ENCODE results near the gene ERBB4.

ERBB4 gene

GRCh38 chr2:212034841-212035585 is 503.6 kb downstream of the ERBB4 start:
- TF ChIP-seq POLR2A (IDR thresholded peaks at IDR 0.05; ENCODE audit: low read depth, low read length) (no peak), POU2F2 (IDR thresholded peaks at IDR 0.05; ENCODE audit: low read depth, low read length) (no peak)
- DNase-seq (ENCODE audit: insufficient read length, low spot score) (no peak), FAIRE-seq (no peak)

- FAIRE-seq (no peak), DNase-seq (ENCODE audit: insufficient read length, low spot score) (no peak)
- TF ChIP-seq TAF1 (IDR thresholded peaks at IDR 0.05; ENCODE audit: low read depth, low read length), result no peak
- TF ChIP-seq POU2F2 (IDR thresholded peaks at IDR 0.05; ENCODE audit: low read depth, low read length), result no peak
- TF ChIP-seq PAX5 (IDR thresholded peaks at IDR 0.05; ENCODE audit: insufficient read depth, low read length, severe bottlenecking), result no peak
- TF ChIP-seq SPI1 (IDR thresholded peaks at IDR 0.05; ENCODE audit: low read depth, low read length), result no peak
- no peak for TF ChIP-seq POLR2AphosphoS5 (IDR thresholded peaks at IDR 0.05; ENCODE audit: low read depth, low read length)
- no peak for TF ChIP-seq POLR2A (IDR thresholded peaks at IDR 0.05; ENCODE audit: low read depth, low read length)
These were observed 504.7 kb downstream of the ERBB4 start for GRCh38 chr2:212033888-212034287.

- TF ChIP-seq SPI1 (IDR thresholded peaks at IDR 0.05; ENCODE audit: low read depth, low read length), result no peak
- FAIRE-seq, result no peak
- DNase-seq (ENCODE audit: insufficient read length, low spot score), result no peak
These were observed 505.9 kb downstream of the ERBB4 start for GRCh38 chr2:212032536-212033219.

GRCh38 chr2:212032032-212032431 is 506.6 kb downstream of the ERBB4 start:
- no peak for DNase-seq (ENCODE audit: insufficient read length, low spot score)
- FAIRE-seq, result no peak

GRCh38 chr2:212030709-212031108 is 507.9 kb downstream of the ERBB4 start:
- DNase-seq (ENCODE audit: insufficient read length, low spot score) (no peak), FAIRE-seq (no peak)
- TF ChIP-seq TAF1 (IDR thresholded peaks at IDR 0.05; ENCODE audit: low read depth, low read length) (no peak), POLR2AphosphoS5 (IDR thresholded peaks at IDR 0.05; ENCODE audit: low read depth, low read length) (no peak), POLR2A (IDR thresholded peaks at IDR 0.05; ENCODE audit: low read depth, low read length) (no peak), PAX5 (IDR thresholded peaks at IDR 0.05; ENCODE audit: insufficient read depth, low read length, severe bottlenecking) (no peak), SPI1 (IDR thresholded peaks at IDR 0.05; ENCODE audit: low read depth, low read length) (no peak), POU2F2 (IDR thresholded peaks at IDR 0.05; ENCODE audit: low read depth, low read length) (no peak)

More at GRCh38 chr2:212032032-212032431, 506.6 kb downstream of the ERBB4 start:
- TF ChIP-seq TAF1 (IDR thresholded peaks at IDR 0.05; ENCODE audit: low read depth, low read length) (no peak), PAX5 (IDR thresholded peaks at IDR 0.05; ENCODE audit: insufficient read depth, low read length, severe bottlenecking) (no peak), SPI1 (IDR thresholded peaks at IDR 0.05; ENCODE audit: low read depth, low read length) (no peak), POLR2AphosphoS5 (IDR thresholded peaks at IDR 0.05; ENCODE audit: low read depth, low read length) (no peak), POLR2A (IDR thresholded peaks at IDR 0.05; ENCODE audit: low read depth, low read length) (no peak), POU2F2 (IDR thresholded peaks at IDR 0.05; ENCODE audit: low read depth, low read length) (no peak)

GRCh38 chr2:212028798-212029394 is 509.7 kb downstream of the ERBB4 start:
- TF ChIP-seq PAX5 (IDR thresholded peaks at IDR 0.05; ENCODE audit: insufficient read depth, low read length, severe bottlenecking), result no peak
- FAIRE-seq (no peak), DNase-seq (ENCODE audit: insufficient read length, low spot score) (no peak)

GRCh38 chr2:212027681-212028628 is 510.6 kb downstream of the ERBB4 start:
- TF ChIP-seq SPI1 (IDR thresholded peaks at IDR 0.05; ENCODE audit: low read depth, low read length) (no peak), POLR2AphosphoS5 (IDR thresholded peaks at IDR 0.05; ENCODE audit: low read depth, low read length) (no peak), POU2F2 (IDR thresholded peaks at IDR 0.05; ENCODE audit: low read depth, low read length) (no peak), POLR2A (IDR thresholded peaks at IDR 0.05; ENCODE audit: low read depth, low read length) (no peak), PAX5 (IDR thresholded peaks at IDR 0.05; ENCODE audit: insufficient read depth, low read length, severe bottlenecking) (no peak)
- no peak for FAIRE-seq
- no peak for DNase-seq (ENCODE audit: insufficient read length, low spot score)

- FAIRE-seq (no peak), DNase-seq (ENCODE audit: insufficient read length, low spot score) (no peak)
- no peak for TF ChIP-seq POU2F2 (IDR thresholded peaks at IDR 0.05; ENCODE audit: low read depth, low read length)
- TF ChIP-seq PAX5 (IDR thresholded peaks at IDR 0.05; ENCODE audit: insufficient read depth, low read length, severe bottlenecking), result no peak
- TF ChIP-seq TAF1 (IDR thresholded peaks at IDR 0.05; ENCODE audit: low read depth, low read length), result no peak
- no peak for TF ChIP-seq POLR2A (IDR thresholded peaks at IDR 0.05; ENCODE audit: low read depth, low read length)
- TF ChIP-seq SPI1 (IDR thresholded peaks at IDR 0.05; ENCODE audit: low read depth, low read length), result no peak
- TF ChIP-seq POLR2AphosphoS5 (IDR thresholded peaks at IDR 0.05; ENCODE audit: low read depth, low read length), result no peak
These were observed 514.6 kb downstream of the ERBB4 start for GRCh38 chr2:212024040-212024439.

- no peak for TF ChIP-seq PAX5 (IDR thresholded peaks at IDR 0.05; ENCODE audit: insufficient read depth, low read length, severe bottlenecking)
- DNase-seq (ENCODE audit: insufficient read length, low spot score) (no peak), FAIRE-seq (no peak)
These were observed 515.6 kb downstream of the ERBB4 start for GRCh38 chr2:212022966-212023365.

Measured in GM12891 (cell line).